ENCODE results near the gene TCAP. TPM values are rescaled to one million over a fixed set of nuclear protein-coding genes. Genes with fewer than 3 reads are reported as not detected.

Gene TCAP
- total RNA-seq, 1 donor = 0.36 TPM

DNA sequence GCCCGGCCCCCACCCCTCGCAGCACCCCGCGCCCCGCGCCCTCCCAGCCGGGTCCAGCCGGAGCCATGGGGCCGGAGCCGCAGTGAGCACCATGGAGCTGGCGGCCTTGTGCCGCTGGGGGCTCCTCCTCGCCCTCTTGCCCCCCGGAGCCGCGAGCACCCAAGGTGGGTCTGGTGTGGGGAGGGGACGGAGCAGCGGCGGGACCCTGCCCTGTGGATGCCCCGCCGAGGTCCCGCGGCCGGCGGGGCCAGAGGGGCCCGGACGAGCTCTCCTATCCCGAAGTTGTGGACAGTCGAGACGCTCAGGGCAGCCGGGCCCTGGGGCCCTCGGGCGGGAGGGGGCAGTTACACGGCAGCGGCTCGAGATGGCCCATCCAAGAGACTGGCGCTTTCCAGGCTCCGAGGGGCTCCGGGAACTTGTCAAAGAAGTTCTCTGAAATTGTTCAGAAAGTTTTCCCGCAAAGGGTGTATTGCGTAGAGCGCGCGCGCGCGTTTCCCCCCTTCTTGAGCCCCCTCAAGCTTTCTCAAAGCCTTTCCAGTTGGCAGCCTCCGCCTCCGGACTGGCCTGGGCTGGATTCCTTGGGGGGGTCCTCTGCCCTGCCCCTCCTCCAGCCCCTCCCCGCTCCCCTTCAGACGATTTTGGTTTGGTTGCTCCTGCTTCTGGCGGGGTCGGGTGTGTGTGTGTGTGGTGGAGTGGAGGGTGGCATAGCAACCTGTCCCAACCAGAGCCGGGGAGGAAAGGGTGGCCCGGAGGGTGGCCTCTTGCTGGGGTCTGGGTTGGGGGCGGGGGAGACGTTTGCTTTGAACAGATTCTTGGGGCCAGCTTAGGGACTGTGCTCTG is 35.2 kb downstream of the TCAP start:
- no peaks in the 10 kb centered on the region for H3K9me3 ChIP-seq (ENCODE audit: low read depth, low read length)
- TF ChIP-seq, protein P1, sequence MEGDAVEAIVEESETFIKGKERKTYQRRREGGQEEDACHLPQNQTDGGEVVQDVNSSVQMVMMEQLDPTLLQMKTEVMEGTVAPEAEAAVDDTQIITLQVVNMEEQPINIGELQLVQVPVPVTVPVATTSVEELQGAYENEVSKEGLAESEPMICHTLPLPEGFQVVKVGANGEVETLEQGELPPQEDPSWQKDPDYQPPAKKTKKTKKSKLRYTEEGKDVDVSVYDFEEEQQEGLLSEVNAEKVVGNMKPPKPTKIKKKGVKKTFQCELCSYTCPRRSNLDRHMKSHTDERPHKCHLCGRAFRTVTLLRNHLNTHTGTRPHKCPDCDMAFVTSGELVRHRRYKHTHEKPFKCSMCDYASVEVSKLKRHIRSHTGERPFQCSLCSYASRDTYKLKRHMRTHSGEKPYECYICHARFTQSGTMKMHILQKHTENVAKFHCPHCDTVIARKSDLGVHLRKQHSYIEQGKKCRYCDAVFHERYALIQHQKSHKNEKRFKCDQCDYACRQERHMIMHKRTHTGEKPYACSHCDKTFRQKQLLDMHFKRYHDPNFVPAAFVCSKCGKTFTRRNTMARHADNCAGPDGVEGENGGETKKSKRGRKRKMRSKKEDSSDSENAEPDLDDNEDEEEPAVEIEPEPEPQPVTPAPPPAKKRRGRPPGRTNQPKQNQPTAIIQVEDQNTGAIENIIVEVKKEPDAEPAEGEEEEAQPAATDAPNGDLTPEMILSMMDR (IDR thresholded peaks at IDR 0.05; ENCODE audit: extremely low read depth, low read depth, low read length) = no peak
- no peak overlapping the region for H3K27ac ChIP-seq (ENCODE audit: low read depth, low read length)
- peaks cover 31% of the 10 kb centered on the region for H4K20me1 ChIP-seq (ENCODE audit: insufficient read depth, low read length)
- H3K4me3 ChIP-seq (ENCODE audit: insufficient read depth, low read length) = peak overlapping the region; percentile 76
- H3K36me3 ChIP-seq (ENCODE audit: insufficient read depth, low read length) = no peaks in the 10 kb centered on the region
- peak overlapping the region; percentile 86 for H3K4me2 ChIP-seq (ENCODE audit: insufficient read depth, low read length)
- peak; percentile 97 for DNase-seq (ENCODE audit: insufficient read length, low spot score, missing footprints)
- peaks cover 55% of the 10 kb centered on the region for H3K79me2 ChIP-seq (ENCODE audit: insufficient read depth, low read length)
- peaks cover 13% of the 10 kb centered on the region for H3K4me1 ChIP-seq (ENCODE audit: insufficient read depth, low read length)
- peak overlapping the region; percentile 42 for H2AFZ ChIP-seq (ENCODE audit: low read length)
- no peaks in the 10 kb centered on the region for H3K27me3 ChIP-seq (ENCODE audit: insufficient read depth, low read length)

GRCh38 chr17:39701012-39701783 is 36.0 kb downstream of the TCAP start:
- H3K36me3 ChIP-seq (ENCODE audit: insufficient read depth, low read length) = no peaks in the 10 kb centered on the region
- H3K27me3 ChIP-seq (ENCODE audit: insufficient read depth, low read length) = no peaks in the 10 kb centered on the region
- peaks cover 13% of the 10 kb centered on the region for H3K4me1 ChIP-seq (ENCODE audit: insufficient read depth, low read length)
- DNase-seq (ENCODE audit: insufficient read length, low spot score, missing footprints) = peak; percentile 61
- TF ChIP-seq, protein P1 (IDR thresholded peaks at IDR 0.05; ENCODE audit: extremely low read depth, low read depth, low read length) = no peak
- peak overlapping the region; percentile 76 for H3K4me3 ChIP-seq (ENCODE audit: insufficient read depth, low read length)
- H4K20me1 ChIP-seq (ENCODE audit: insufficient read depth, low read length) = peaks cover 37% of the 10 kb centered on the region
- H3K4me2 ChIP-seq (ENCODE audit: insufficient read depth, low read length) = peak overlapping the region; percentile 86
- no peaks in the 10 kb centered on the region for H3K9me3 ChIP-seq (ENCODE audit: low read depth, low read length)
- H2AFZ ChIP-seq (ENCODE audit: low read length) = no peak overlapping the region
- H3K79me2 ChIP-seq (ENCODE audit: insufficient read depth, low read length) = peaks cover 63% of the 10 kb centered on the region
- no peak overlapping the region for H3K27ac ChIP-seq (ENCODE audit: low read depth, low read length)

GRCh38 chr17:39701784-39702422 is 36.8 kb downstream of the TCAP start:
- H4K20me1 ChIP-seq (ENCODE audit: insufficient read depth, low read length) = peaks cover 44% of the 10 kb centered on the region
- TF ChIP-seq, protein P1 (IDR thresholded peaks at IDR 0.05; ENCODE audit: extremely low read depth, low read depth, low read length) = no peak
- H3K9me3 ChIP-seq (ENCODE audit: low read depth, low read length) = no peaks in the 10 kb centered on the region
- H3K27ac ChIP-seq (ENCODE audit: low read depth, low read length) = no peak overlapping the region
- peaks cover 13% of the 10 kb centered on the region for H3K4me1 ChIP-seq (ENCODE audit: insufficient read depth, low read length)
- no peaks in the 10 kb centered on the region for H3K36me3 ChIP-seq (ENCODE audit: insufficient read depth, low read length)
- H3K4me3 ChIP-seq (ENCODE audit: insufficient read depth, low read length) = peak overlapping the region; percentile 76
- no peaks in the 10 kb centered on the region for H3K27me3 ChIP-seq (ENCODE audit: insufficient read depth, low read length)
- H3K4me2 ChIP-seq (ENCODE audit: insufficient read depth, low read length) = peak overlapping the region; percentile 86
- peak; percentile 88 for DNase-seq (ENCODE audit: insufficient read length, low spot score, missing footprints)
- peaks cover 67% of the 10 kb centered on the region for H3K79me2 ChIP-seq (ENCODE audit: insufficient read depth, low read length)
- H2AFZ ChIP-seq (ENCODE audit: low read length) = no peak overlapping the region
